ENCODE results near the gene ZBTB16.

Gene ZBTB16

DNA sequence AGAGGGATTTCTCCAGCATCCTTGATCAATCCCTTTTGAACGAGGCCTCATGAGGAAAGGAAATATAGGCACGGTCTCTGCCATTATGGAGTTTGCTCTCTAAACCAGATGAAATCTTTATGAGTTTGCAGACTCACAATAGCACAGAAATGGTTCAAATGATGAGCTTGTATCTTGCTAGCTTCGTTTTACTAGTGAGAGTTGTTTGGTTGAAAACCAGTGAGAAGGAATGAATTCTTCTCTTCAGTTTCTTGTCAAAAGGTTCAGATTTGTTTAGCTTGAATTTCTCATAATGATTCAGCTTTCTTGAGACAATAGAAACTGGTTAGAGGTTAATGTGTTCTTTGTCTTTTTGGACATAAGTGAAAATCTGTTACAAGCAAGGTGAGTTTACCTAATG, 92.7 kb downstream of the ZBTB16 start:
- Histone ChIP-seq H3K4me1 (ENCODE audit: insufficient read depth, low read length) (no peaks in the 10 kb centered on the region), H2AFZ (ENCODE audit: low read depth, low read length) (no peak overlapping the region), H3K9ac (ENCODE audit: low read depth, low read length) (no peak overlapping the region), H3K79me2 (ENCODE audit: insufficient read depth, low read length) (no peaks in the 10 kb centered on the region), H4K20me1 (ENCODE audit: insufficient read depth, low read length) (peaks cover 9% of the 10 kb centered on the region; the same call in 1 of the 2 replicates), H3K27me3 (ENCODE audit: insufficient read depth, low read length, poor library complexity) (peaks cover 11% of the 10 kb centered on the region), H3K36me3 (ENCODE audit: insufficient read depth, low read length) (no peaks in the 10 kb centered on the region), H3K27ac (ENCODE audit: low read length) (no peak overlapping the region), H3K9me3 (ENCODE audit: insufficient read depth, low read length, severe bottlenecking) (no peaks in the 10 kb centered on the region), H3K4me2 (ENCODE audit: insufficient read depth, low read length) (no peak overlapping the region), H3K4me3 (ENCODE audit: low read depth in 1 of 2, low read length in 2 of 2) (no peak overlapping the region)
- ATAC-seq (ENCODE audit: insufficient read depth, low read depth) (no peak), DNase-seq (no peak)
- TF ChIP-seq, protein P1, sequence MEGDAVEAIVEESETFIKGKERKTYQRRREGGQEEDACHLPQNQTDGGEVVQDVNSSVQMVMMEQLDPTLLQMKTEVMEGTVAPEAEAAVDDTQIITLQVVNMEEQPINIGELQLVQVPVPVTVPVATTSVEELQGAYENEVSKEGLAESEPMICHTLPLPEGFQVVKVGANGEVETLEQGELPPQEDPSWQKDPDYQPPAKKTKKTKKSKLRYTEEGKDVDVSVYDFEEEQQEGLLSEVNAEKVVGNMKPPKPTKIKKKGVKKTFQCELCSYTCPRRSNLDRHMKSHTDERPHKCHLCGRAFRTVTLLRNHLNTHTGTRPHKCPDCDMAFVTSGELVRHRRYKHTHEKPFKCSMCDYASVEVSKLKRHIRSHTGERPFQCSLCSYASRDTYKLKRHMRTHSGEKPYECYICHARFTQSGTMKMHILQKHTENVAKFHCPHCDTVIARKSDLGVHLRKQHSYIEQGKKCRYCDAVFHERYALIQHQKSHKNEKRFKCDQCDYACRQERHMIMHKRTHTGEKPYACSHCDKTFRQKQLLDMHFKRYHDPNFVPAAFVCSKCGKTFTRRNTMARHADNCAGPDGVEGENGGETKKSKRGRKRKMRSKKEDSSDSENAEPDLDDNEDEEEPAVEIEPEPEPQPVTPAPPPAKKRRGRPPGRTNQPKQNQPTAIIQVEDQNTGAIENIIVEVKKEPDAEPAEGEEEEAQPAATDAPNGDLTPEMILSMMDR (IDR thresholded peaks at IDR 0.05; ENCODE audit: borderline replicate concordance, extremely low read depth, low read length, poor library complexity, severe bottlenecking) = no peak
- no peak for TF ChIP-seq EZH2 (IDR thresholded peaks at IDR 0.05; ENCODE audit: borderline replicate concordance, low read depth, low read length, severe bottlenecking)

DNA sequence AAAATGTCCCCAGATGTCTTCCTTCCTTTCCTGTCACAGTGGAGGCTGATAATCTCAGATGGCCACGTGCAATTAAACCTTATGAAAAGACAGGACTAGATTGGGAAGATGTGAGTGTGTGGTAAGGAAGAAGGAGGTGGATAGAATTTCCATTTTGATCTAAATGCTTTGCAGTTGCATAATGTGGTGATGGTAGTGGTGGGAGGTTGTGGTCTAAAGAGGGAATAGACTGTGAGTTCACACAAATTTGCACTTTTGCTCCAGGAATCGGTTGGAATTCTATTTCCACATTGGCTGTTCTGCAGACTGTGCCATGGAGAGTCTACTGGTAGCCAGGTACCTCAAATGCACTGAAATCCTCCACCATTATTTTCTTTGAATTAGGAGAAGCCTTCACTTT, 93.3 kb downstream of the ZBTB16 start:
- H3K27me3 ChIP-seq (ENCODE audit: insufficient read depth, low read length, poor library complexity) = peaks cover 15% of the 10 kb centered on the region
- H4K20me1 ChIP-seq (ENCODE audit: insufficient read depth, low read length) = peaks cover 9% of the 10 kb centered on the region; the same call in 1 of the 2 replicates
- H3K4me1 ChIP-seq (ENCODE audit: insufficient read depth, low read length) = no peaks in the 10 kb centered on the region
- ATAC-seq (ENCODE audit: insufficient read depth, low read depth) (no peak), DNase-seq (no peak)
- H3K36me3 ChIP-seq (ENCODE audit: insufficient read depth, low read length) = no peaks in the 10 kb centered on the region
- no peak overlapping the region for H3K4me2 ChIP-seq (ENCODE audit: insufficient read depth, low read length)
- H2AFZ ChIP-seq (ENCODE audit: low read depth, low read length) = no peak overlapping the region
- H3K4me3 ChIP-seq (ENCODE audit: low read depth in 1 of 2, low read length in 2 of 2) = no peak overlapping the region
- no peak for TF ChIP-seq EZH2 (IDR thresholded peaks at IDR 0.05; ENCODE audit: borderline replicate concordance, low read depth, low read length, severe bottlenecking)
- TF ChIP-seq, protein P1 (IDR thresholded peaks at IDR 0.05; ENCODE audit: borderline replicate concordance, extremely low read depth, low read length, poor library complexity, severe bottlenecking) = no peak
- H3K27ac ChIP-seq (ENCODE audit: low read length) = no peak overlapping the region
- H3K9me3 ChIP-seq (ENCODE audit: insufficient read depth, low read length, severe bottlenecking) = no peaks in the 10 kb centered on the region
- no peak overlapping the region for H3K9ac ChIP-seq (ENCODE audit: low read depth, low read length)
- no peaks in the 10 kb centered on the region for H3K79me2 ChIP-seq (ENCODE audit: insufficient read depth, low read length)

DNA sequence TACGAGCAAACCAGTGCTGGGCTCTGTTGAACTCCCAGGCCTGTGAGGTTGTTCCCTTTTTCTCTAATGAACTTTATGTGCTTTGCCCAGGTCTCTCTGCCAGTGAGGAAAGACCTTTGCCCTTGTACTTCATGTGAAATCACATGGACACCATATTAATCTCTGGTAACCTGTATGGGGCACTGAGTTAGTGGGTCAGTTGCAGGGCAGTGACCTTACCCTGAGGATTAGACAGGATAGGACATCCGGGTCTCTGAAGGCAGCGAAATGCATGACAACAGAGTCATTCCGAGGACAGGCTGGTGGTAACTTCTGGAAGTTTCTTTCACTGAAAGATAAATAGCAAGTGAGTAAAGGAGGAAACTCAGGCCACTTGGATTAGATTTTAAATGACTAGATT, 93.7 kb downstream of the ZBTB16 start:
- Histone ChIP-seq H3K4me1 (ENCODE audit: insufficient read depth, low read length) (no peaks in the 10 kb centered on the region), H3K27me3 (ENCODE audit: insufficient read depth, low read length, poor library complexity) (peaks cover 16% of the 10 kb centered on the region), H3K36me3 (ENCODE audit: insufficient read depth, low read length) (no peaks in the 10 kb centered on the region), H3K4me3 (ENCODE audit: low read depth in 1 of 2, low read length in 2 of 2) (no peak overlapping the region), H3K9ac (ENCODE audit: low read depth, low read length) (no peak overlapping the region), H3K9me3 (ENCODE audit: insufficient read depth, low read length, severe bottlenecking) (no peaks in the 10 kb centered on the region), H3K4me2 (ENCODE audit: insufficient read depth, low read length) (no peak overlapping the region), H4K20me1 (ENCODE audit: insufficient read depth, low read length) (peaks cover 12% of the 10 kb centered on the region; the same call in 1 of the 2 replicates), H2AFZ (ENCODE audit: low read depth, low read length) (no peak overlapping the region), H3K27ac (ENCODE audit: low read length) (no peak overlapping the region), H3K79me2 (ENCODE audit: insufficient read depth, low read length) (no peaks in the 10 kb centered on the region)
- ATAC-seq (ENCODE audit: insufficient read depth, low read depth) (no peak), DNase-seq (no peak)
- no peak for TF ChIP-seq EZH2 (IDR thresholded peaks at IDR 0.05; ENCODE audit: borderline replicate concordance, low read depth, low read length, severe bottlenecking)

DNA sequence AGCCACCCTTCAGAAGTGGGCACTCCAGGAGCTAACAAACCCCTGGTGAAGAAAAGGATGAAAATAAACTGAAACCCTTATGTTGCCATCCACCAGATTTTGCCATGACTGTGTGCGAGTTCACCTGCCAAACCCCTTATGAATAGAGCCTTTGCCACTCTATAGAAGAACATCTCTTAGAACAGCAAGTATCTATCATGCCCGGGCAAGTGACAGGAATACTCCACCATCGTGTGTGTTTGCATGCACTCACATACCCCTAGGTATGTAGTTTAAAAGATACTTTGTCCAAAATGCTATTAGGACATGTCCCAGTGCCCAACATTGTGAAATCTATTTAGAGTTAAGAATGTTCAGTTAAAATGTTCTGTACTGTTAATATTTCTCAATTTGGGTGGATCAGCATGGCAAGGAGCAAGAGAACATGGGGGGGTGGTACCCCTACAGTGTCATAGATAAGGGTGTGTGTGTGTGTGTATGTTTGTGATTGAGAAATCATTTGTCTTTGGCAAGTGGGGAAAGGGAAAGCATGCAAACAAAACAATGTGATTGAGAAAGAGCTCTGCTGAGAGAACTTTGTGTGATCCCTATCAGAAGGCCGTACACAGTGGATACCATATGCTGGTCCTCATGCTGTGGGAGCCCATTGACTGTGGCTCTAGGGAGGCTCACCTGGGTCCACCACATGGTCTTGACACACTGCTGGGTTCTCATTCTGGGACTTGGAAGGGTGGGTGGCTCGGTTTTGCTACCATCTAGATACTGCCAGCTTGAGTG, 94.9 kb downstream of the ZBTB16 start:
- Histone ChIP-seq H3K9me3 (ENCODE audit: insufficient read depth, low read length, severe bottlenecking) (no peaks in the 10 kb centered on the region), H3K4me2 (ENCODE audit: insufficient read depth, low read length) (no peak overlapping the region), H4K20me1 (ENCODE audit: insufficient read depth, low read length) (peaks cover 20% of the 10 kb centered on the region), H3K36me3 (ENCODE audit: insufficient read depth, low read length) (no peaks in the 10 kb centered on the region), H3K4me1 (ENCODE audit: insufficient read depth, low read length) (peaks cover under 1% of the 10 kb centered on the region; the same call in 1 of the 2 replicates), H2AFZ (ENCODE audit: low read depth, low read length) (no peak overlapping the region), H3K79me2 (ENCODE audit: insufficient read depth, low read length) (no peaks in the 10 kb centered on the region), H3K27ac (ENCODE audit: low read length) (no peak overlapping the region), H3K27me3 (ENCODE audit: insufficient read depth, low read length, poor library complexity) (peaks cover 16% of the 10 kb centered on the region), H3K4me3 (ENCODE audit: low read depth in 1 of 2, low read length in 2 of 2) (no peak overlapping the region), H3K9ac (ENCODE audit: low read depth, low read length) (no peak overlapping the region)
- DNase-seq (no peak), ATAC-seq (ENCODE audit: insufficient read depth, low read depth) (no peak)
- TF ChIP-seq, protein P1 (IDR thresholded peaks at IDR 0.05; ENCODE audit: borderline replicate concordance, extremely low read depth, low read length, poor library complexity, severe bottlenecking) = no peak
- TF ChIP-seq EZH2 (IDR thresholded peaks at IDR 0.05; ENCODE audit: borderline replicate concordance, low read depth, low read length, severe bottlenecking) = no peak

Data from DND-41 (cell line).